Measurements from ENCODE around the gene MOB1B. TPM values are rescaled to one million over a fixed set of nuclear protein-coding genes. Genes with fewer than 3 reads are reported as not detected.
"Not testable (repeated sequence)": the region's sequence is repeated elsewhere in the genome, so short reads cannot be mapped to it uniquely, and the experiment has no call there.

The MOB1B gene
- total RNA-seq, 4 donors from 2014 or later = 8.6 to 14.6 (median 12.2) TPM

GRCh38 chr4:71009086-71009485 is 106.9 kb downstream of the MOB1B start:
- H3K4me3 ChIP-seq (ENCODE audit: low read depth, poor library complexity, severe bottlenecking) = no peak overlapping the region
- DNase-seq (ENCODE audit: low spot score in 2 of 2) = no peak
- intact Hi-C loops (cut with DNase I; ENCODE audit: low total_unique reads) = no loop called here
- TF ChIP-seq CTCF (IDR thresholded peaks at IDR 0.05) = no peak
- 64 to 72% methylated on average over 3 of the region's 3 CpGs for WGBS, 2 donors

- TF ChIP-seq CTCF (IDR thresholded peaks at IDR 0.05) = no peak
- TF ChIP-seq POLR2A (IDR thresholded peaks at IDR 0.05) = no peak
- WGBS, 2 donors = 2 to 6% methylated on average over 3 of the region's 3 CpGs
- no peak for DNase-seq (ENCODE audit: low spot score in 2 of 2)
- no peak overlapping the region for H3K4me3 ChIP-seq (ENCODE audit: low read depth, poor library complexity, severe bottlenecking)
- intact Hi-C loops (cut with DNase I; ENCODE audit: low total_unique reads) = no loop called here
Observed at GRCh38 chr4:71009890-71010588, 107.9 kb downstream of the MOB1B start.

GRCh38 chr4:71011451-71011850 is 109.3 kb downstream of the MOB1B start:
- intact Hi-C loops (cut with DNase I; ENCODE audit: low total_unique reads) = no loop called here
- no peak for DNase-seq (ENCODE audit: low spot score in 2 of 2)
- 90 to 91% methylated on average over 4 of the region's 4 CpGs for WGBS, 2 donors
- no peak overlapping the region for H3K4me3 ChIP-seq (ENCODE audit: low read depth, poor library complexity, severe bottlenecking)
- TF ChIP-seq POLR2A (IDR thresholded peaks at IDR 0.05) (no peak), CTCF (IDR thresholded peaks at IDR 0.05) (no peak)

- H3K4me3 ChIP-seq (ENCODE audit: low read depth, poor library complexity, severe bottlenecking); DNase-seq (ENCODE audit: low spot score in 2 of 2); intact Hi-C loops (cut with DNase I; ENCODE audit: low total_unique reads): not testable (repeated sequence)
- 95 to 98% methylated on average over 2 of the region's 2 CpGs for whole genome bisulfite sequencing, 2 donors
Observed at GRCh38 chr4:71017391-71017790, 115.2 kb downstream of the MOB1B start.

- 61 to 72% methylated on average over 1 of the region's 1 CpG for WGBS, 2 donors
- intact Hi-C loops (cut with DNase I; ENCODE audit: low total_unique reads) = no loop called here
- TF ChIP-seq POLR2A (IDR thresholded peaks at IDR 0.05) = no peak
- TF ChIP-seq CTCF (IDR thresholded peaks at IDR 0.05) = no peak
- no peak for DNase-seq (ENCODE audit: low spot score in 2 of 2)
- no peak overlapping the region for H3K4me3 ChIP-seq (ENCODE audit: low read depth, poor library complexity, severe bottlenecking)
Observed at GRCh38 chr4:71020611-71021010, 118.4 kb downstream of the MOB1B start.

GRCh38 chr4:71025654-71026053 is 123.5 kb downstream of the MOB1B start:
- 87 to 88% methylated on average over 3 of the region's 3 CpGs for whole genome bisulfite sequencing, 2 donors
- intact Hi-C loops (cut with DNase I; ENCODE audit: low total_unique reads) = no loop called here
- TF ChIP-seq POLR2A (IDR thresholded peaks at IDR 0.05) (no peak), CTCF (IDR thresholded peaks at IDR 0.05) (no peak)
- no peak overlapping the region for H3K4me3 ChIP-seq (ENCODE audit: low read depth, poor library complexity, severe bottlenecking)
- DNase-seq (ENCODE audit: low spot score in 2 of 2) = no peak
